A673 (cell line): ENCODE data around the gene SH3BGRL3. TPM values are rescaled to one million over a fixed set of nuclear protein-coding genes. Genes with fewer than 3 reads are reported as not detected.

Experiments used
- BruUV-seq: library from RNA; stranded (reverse); fragments of 400-500 nt; replicated peaks from 2 replicates; lab custom pipeline; 2021; lab: Mats Ljungman, UMichigan
- CTCF ChIA-PET: fragments of 300-600 bp; sonication (Branson Sonifier 250); formaldehyde crosslinking; loops from one replicate; lab custom pipeline; 2022; ENCODE audit warnings: antibody characterized with exemption; lab: Charles Lee
- POLR2A ChIA-PET: fragments of 300-600 bp; sonication (Branson Sonifier 250); formaldehyde crosslinking; loops from one replicate; lab custom pipeline; 2022; ENCODE audit warnings: antibody characterized with exemption; ENCODE audit not compliant: low non-redundant PET; lab: Charles Lee
- DNase-seq: peaks from one replicate; pipeline ENCODE4 v3.0.0-alpha.2; 2015; ENCODE audit warnings: low spot score
- H3K27ac ChIP-seq: fragments of 200-600 bp; sonication (generic); 2 replicates; pipeline ENCODE4 v1.5.1; 2016; ENCODE audit warnings: mixed run types, low read depth, mild to moderate bottlenecking, mixed read lengths, antibody characterized with exemption, low read length; ENCODE audit not compliant: poor library complexity, severe bottlenecking
- H3K27me3 ChIP-seq: fragments of 200-600 bp; sonication (generic); replicated peaks from 2 replicates; pipeline ENCODE4 v1.6.1; 2017; ENCODE audit warnings: mixed run types, low read depth, mild to moderate bottlenecking, mixed read lengths, antibody characterized with exemption, low read length; ENCODE audit not compliant: insufficient read depth, poor library complexity
- H3K36me3 ChIP-seq: fragments of 200-600 bp; sonication (generic); 2 replicates; pipeline ENCODE4 v1.6.1; 2016; ENCODE audit warnings: mixed run types, mild to moderate bottlenecking, mixed read lengths, antibody characterized with exemption, low read length; ENCODE audit not compliant: insufficient read depth, poor library complexity, severe bottlenecking
- H3K4me1 ChIP-seq: fragments of 200-600 bp; sonication (generic); 2 replicates; pipeline ENCODE4 v1.6.1; 2017; ENCODE audit warnings: mixed run types, mild to moderate bottlenecking, mixed read lengths, antibody characterized with exemption, low read length; ENCODE audit not compliant: insufficient read depth, poor library complexity, severe bottlenecking
- H3K4me3 ChIP-seq: fragments of 200-600 bp; sonication (generic); 2 replicates; pipeline ENCODE4 v1.5.1; 2016; ENCODE audit warnings: low read depth, mixed run types, mild to moderate bottlenecking, mixed read lengths, low read length; ENCODE audit not compliant: poor library complexity, severe bottlenecking
- H3K9me3 ChIP-seq: fragments of 200-600 bp; sonication (generic); 2 replicates; pipeline ENCODE4 v1.6.1; 2016; ENCODE audit warnings: mixed run types, low read depth, mild to moderate bottlenecking, mixed read lengths, antibody characterized with exemption, low read length; ENCODE audit not compliant: poor library complexity, severe bottlenecking
- CTCF ChIP-seq: fragments of 300-800, 200-600 bp; sonication (generic); conservative IDR thresholded peaks from 2 replicates; pipeline ENCODE4 v1.5.1; 2017; ENCODE audit warnings: low read depth, mild to moderate bottlenecking, antibody characterized with exemption, low read length, moderate library complexity, mixed read lengths
- EZH2 ChIP-seq: fragments of 200-600 bp; sonication (generic); IDR thresholded peaks from 2 replicates; pipeline ENCODE4 v1.6.1; 2017; ENCODE audit warnings: borderline replicate concordance, low read depth, mild to moderate bottlenecking, mixed read lengths, antibody characterized with exemption, low read length; ENCODE audit not compliant: poor library complexity, severe bottlenecking
- intact Hi-C: fragments of 100-400 bp; cut with micrococcal nuclease; formaldehyde crosslinking; loops from one replicate; pipeline ENCODE4 v1.10.0; 2022; ENCODE audit not compliant: unreplicated experiment
- total RNA-seq: library from RNA; stranded (reverse); gene quantifications from 2 replicates; pipeline ENCODE4 v1.2.3, GENCODE V29; 2021

The SH3BGRL3 gene
- total RNA-seq, 1 experiment from 2014 or later, result 138 TPM

- POLR2A ChIA-PET, result no interaction called here
- Histone ChIP-seq H3K27ac (no peak overlapping the region), H3K4me3 (no peak overlapping the region), H3K9me3 (no peaks in the 10 kb centered on the region), H3K36me3 (no peaks in the 10 kb centered on the region), H3K27me3 (no peaks in the 10 kb centered on the region), H3K4me1 (peaks cover 15% of the 10 kb centered on the region)
- CTCF ChIA-PET, result interaction anchor here (1.2 kb wide), 1 partner anchor 11 kb away, joined by 4 read pairs; no protein-coding TSS in a partner anchor
- intact Hi-C loops, result loop anchor here (5.0 kb wide), 1 partner anchor 130 kb away; no protein-coding TSS in a partner anchor
- no peak for DNase-seq
- no TSS peak for BruUV-seq
- TF ChIP-seq EZH2, result no peak
Measured at GRCh38 chr1:26287033-26287711, 7.3 kb downstream of the SH3BGRL3 start.

GRCh38 chr1:26287811-26288210 is 7.9 kb downstream of the SH3BGRL3 start:
- CTCF ChIA-PET, result interaction anchor here (0.7 kb wide), 1 partner anchor 10 kb away, joined by 3 read pairs; no protein-coding TSS in a partner anchor
- TF ChIP-seq EZH2 (no peak), CTCF (no peak)
- POLR2A ChIA-PET, result no interaction called here
- DNase-seq, result no peak
- BruUV-seq, result no TSS peak
- no peaks in the 10 kb centered on the region for H3K9me3 ChIP-seq
- no peak overlapping the region for H3K4me3 ChIP-seq
- H3K27ac ChIP-seq, result no peak overlapping the region
- H3K27me3 ChIP-seq, result no peaks in the 10 kb centered on the region
- peaks cover 12% of the 10 kb centered on the region for H3K4me1 ChIP-seq
- intact Hi-C loops, result loop anchor here (5.0 kb wide), 1 partner anchor 129 kb away; no protein-coding TSS in a partner anchor
- H3K36me3 ChIP-seq, result no peaks in the 10 kb centered on the region

DNA sequence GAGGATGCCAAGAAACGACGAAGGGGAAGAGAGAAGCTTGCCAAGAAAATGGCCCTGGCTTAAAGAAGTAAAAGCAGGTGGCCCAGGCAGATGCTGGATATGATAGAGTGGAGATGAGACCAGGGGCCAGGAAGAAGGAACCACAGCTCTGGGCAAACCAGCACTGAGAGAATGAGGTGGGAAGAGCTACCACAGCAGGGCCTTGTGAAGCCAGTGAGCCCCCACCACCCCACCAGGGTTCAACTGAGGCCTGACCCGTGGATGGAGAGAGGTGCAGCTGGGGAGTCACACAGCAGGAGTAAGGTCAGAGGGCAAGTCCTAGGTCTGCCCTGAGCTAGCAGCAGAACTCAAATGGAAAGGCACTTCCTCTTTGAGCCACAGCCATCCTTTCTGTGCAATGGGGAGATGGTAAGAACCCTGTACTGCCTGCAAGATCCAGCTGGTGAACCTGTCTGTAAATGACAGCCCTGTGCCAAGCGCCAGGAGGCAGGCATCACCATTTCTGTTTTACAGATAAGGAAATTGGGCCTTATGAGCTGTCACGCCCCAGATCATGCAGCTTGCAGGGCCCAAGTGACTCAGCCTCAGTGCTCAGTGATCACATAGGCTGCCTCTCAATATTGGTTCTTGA is 8.5 kb downstream of the SH3BGRL3 start:
- POLR2A ChIA-PET, result no interaction called here
- H3K27ac ChIP-seq, result no peak overlapping the region
- H3K36me3 ChIP-seq, result no peaks in the 10 kb centered on the region
- H3K4me3 ChIP-seq, result no peak overlapping the region
- CTCF ChIA-PET, result interaction anchor here (0.6 to 0.7 kb wide), 2 partner anchors 9 to 45 kb away, joined by 3 read pairs; no protein-coding TSS in a partner anchor
- no peak for DNase-seq
- TF ChIP-seq EZH2 (no peak), CTCF (no peak)
- no peaks in the 10 kb centered on the region for H3K9me3 ChIP-seq
- no peaks in the 10 kb centered on the region for H3K27me3 ChIP-seq
- no TSS peak for BruUV-seq
- H3K4me1 ChIP-seq, result peaks cover 12% of the 10 kb centered on the region
- intact Hi-C loops, result loop anchor here (5.0 kb wide), 1 partner anchor 129 kb away; no protein-coding TSS in a partner anchor
